Naive B cell (primary cell): ENCODE data around the gene FAM209A. TPM values are rescaled to one million over a fixed set of nuclear protein-coding genes. Genes with fewer than 3 reads are reported as not detected.
"Not testable (repeated sequence)": the region's sequence is repeated elsewhere in the genome, so short reads cannot be mapped to it uniquely, and the experiment has no call there.

Experiments
- ATAC-seq, 2 donors: fragments of 150-1000 bp; cut with Tn5 transposase; 2 replicates each; pipeline ENCODE4 v1.10.0; 2021; ENCODE audit warnings: low read depth in 2 of 2, mild to moderate bottlenecking in 2 of 2, moderate library complexity in 2 of 2
- DNase-seq: peaks from one replicate; pipeline ENCODE4 v3.0.0; 2022
- H3K27ac Mint-ChIP-seq, 6 donors: one replicate each; pipeline ENCODE4 v1.8.0; 2020 to 2022; ENCODE audit warnings: mild to moderate bottlenecking in 6 of 6, mixed read lengths in 6 of 6, moderate library complexity in 5 of 6, inconsistent platforms in 2 of 6
- H3K27me3 Mint-ChIP-seq, 3 donors: one replicate each; pipeline ENCODE4 v1.8.0; 2021 to 2022; ENCODE audit warnings: mixed read lengths in 3 of 3, mild to moderate bottlenecking in 1 of 3
- H3K36me3 Mint-ChIP-seq, 2 donors: one replicate each; pipeline ENCODE4 v1.8.0; 2020 to 2022; ENCODE audit warnings: mixed read lengths in 2 of 2, inconsistent platforms in 1 of 2, mild to moderate bottlenecking in 1 of 2
- H3K4me1 Mint-ChIP-seq, 3 donors: one replicate each; pipeline ENCODE4 v1.8.0; 2020 to 2022; ENCODE audit warnings: mixed read lengths in 3 of 3, inconsistent platforms in 1 of 3, mild to moderate bottlenecking in 1 of 3, moderate library complexity in 1 of 3
- H3K4me3 Mint-ChIP-seq, 8 donors: one replicate each; pipeline ENCODE4 v1.8.0; 2020 to 2022; ENCODE audit warnings: mild to moderate bottlenecking in 8 of 8, mixed read lengths in 8 of 8, moderate library complexity in 8 of 8, inconsistent platforms in 2 of 8
- H3K9me3 Mint-ChIP-seq, 7 donors: one replicate each; pipeline ENCODE4 v1.8.0; 2020 to 2022; ENCODE audit warnings: mixed read lengths in 7 of 7, mild to moderate bottlenecking in 5 of 7, inconsistent platforms in 2 of 7, moderate library complexity in 1 of 7
- polyA plus RNA-seq, 6 donors: library from polyadenylated mRNA; unstranded; fragments of 300-500 nt; fragmentation: Illumina TruSeq; gene quantifications; one replicate each; pipeline ENCODE4 v1.2.3, GENCODE V29; 2021; ENCODE audit warnings: low read depth in 6 of 6

Gene FAM209A
- polyA plus RNA-seq, 6 donors from 2014 or later = 0.38 to 1.1 (median 0.73) TPM; not detected in 2

DNA sequence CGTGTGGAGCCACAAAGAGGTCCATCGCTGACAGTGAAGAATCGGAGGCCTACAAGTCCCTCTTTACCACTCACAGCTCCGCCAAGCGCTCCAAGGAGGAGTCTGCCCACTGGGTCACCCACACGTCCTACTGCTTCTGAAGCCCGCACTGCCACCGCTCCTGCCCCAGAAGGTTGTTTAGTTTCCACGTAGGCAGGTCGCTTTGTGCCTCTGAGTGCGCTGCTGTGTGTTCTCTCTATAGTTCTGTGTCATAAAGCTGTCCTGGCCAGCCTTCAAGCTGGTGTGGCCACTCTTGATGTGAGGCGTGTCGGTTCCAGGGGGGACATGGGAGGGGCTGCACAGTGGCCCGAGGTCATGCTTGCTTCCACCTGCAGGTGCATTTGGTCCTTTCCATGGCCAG is 6.4 kb upstream of the FAM209A start:
- no peaks in the 10 kb centered on the region for H3K4me1 Mint-ChIP-seq
- no peak overlapping the region for H3K4me3 Mint-ChIP-seq
- no peaks in the 10 kb centered on the region for H3K27me3 Mint-ChIP-seq
- ATAC-seq (no peak), DNase-seq (no peak)
- peak overlapping the region in 1 of 6 donors; percentile 84 for H3K27ac Mint-ChIP-seq
- peaks cover 46 to 59% of the 10 kb centered on the region in 2 donors for H3K36me3 Mint-ChIP-seq
- H3K9me3 Mint-ChIP-seq = peaks cover 2 to 39% (median 34%) of the 10 kb centered on the region in 7 donors

- DNase-seq (no peak), ATAC-seq (no peak)
- peaks cover 47 to 63% of the 10 kb centered on the region in 2 donors for H3K36me3 Mint-ChIP-seq
- no peaks in the 10 kb centered on the region for H3K27me3 Mint-ChIP-seq
- peaks cover 5 to 44% (median 37%) of the 10 kb centered on the region in 7 donors for H3K9me3 Mint-ChIP-seq
- peak overlapping the region in 1 of 6 donors; percentile 12 for H3K27ac Mint-ChIP-seq
- H3K4me1 Mint-ChIP-seq = no peaks in the 10 kb centered on the region
- H3K4me3 Mint-ChIP-seq = no peak overlapping the region
Measured at GRCh38 chr20:56518721-56519398, 5.7 kb upstream of the FAM209A start.

GRCh38 chr20:56519551-56519950 is 5.0 kb upstream of the FAM209A start:
- Mint-ChIP-seq H3K9me3 (peaks cover 5 to 44% (median 37%) of the 10 kb centered on the region in 7 donors), H3K36me3 (peaks cover 47 to 63% of the 10 kb centered on the region in 2 donors)
- no peak for ATAC-seq

DNA sequence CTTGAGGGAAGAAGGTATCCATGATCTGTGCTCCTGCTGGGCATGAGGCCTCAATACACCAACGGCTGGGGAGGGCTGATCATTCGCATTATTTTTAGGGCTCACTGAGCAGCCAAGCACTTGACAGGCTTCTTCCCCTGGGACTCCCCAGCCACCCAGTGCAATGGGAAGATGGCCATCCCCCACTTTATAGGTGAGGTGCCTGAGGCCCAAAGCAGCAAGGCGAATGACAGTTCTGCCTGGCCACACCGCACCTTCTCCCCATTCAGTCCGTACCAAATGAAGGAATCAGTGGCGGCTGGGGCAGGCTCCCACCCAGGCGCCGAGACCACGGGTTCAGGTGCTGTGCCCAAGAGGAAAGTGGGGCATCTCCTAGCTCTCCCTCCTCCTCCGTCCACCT is 4.4 kb upstream of the FAM209A start:
- Mint-ChIP-seq H3K4me3 (no peak overlapping the region), H3K36me3 (peaks cover 47 to 61% of the 10 kb centered on the region in 2 donors)

More at GRCh38 chr20:56519551-56519950, 5.0 kb upstream of the FAM209A start:
- Mint-ChIP-seq H3K27ac (no peak overlapping the region), H3K27me3 (no peaks in the 10 kb centered on the region), H3K4me3 (no peak overlapping the region), H3K4me1 (no peaks in the 10 kb centered on the region)
- no peak for DNase-seq

DNA sequence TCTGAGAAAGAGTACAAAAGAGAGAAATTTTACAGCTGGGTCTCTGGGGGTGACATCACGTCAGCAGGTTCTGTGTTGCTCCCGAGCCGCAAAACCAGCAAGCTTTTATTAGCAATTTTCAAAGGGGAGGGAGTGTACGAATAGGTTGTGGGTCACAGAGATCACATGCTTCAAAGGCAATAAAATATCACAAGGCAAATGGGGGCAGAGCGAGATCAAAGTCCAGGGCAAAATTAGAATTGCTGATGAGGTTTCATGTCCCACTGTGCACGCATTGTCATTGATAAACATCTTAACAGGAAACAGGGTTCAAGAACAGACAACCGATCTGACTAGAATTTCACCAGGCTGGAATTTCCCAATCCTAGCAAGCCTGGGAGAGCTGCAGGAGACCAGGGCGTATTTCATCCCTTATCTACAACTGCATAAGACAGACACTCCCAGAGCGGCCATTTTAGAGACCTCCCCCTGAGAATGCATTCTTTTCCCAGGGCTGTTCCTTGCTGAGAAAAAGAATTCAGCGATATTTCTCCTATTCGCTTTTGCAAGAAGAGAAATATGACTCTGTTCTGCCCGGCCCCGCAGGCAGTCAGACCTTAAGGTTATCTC is 3.7 kb upstream of the FAM209A start:
- H3K27me3 Mint-ChIP-seq, ATAC-seq, DNase-seq, H3K4me1 Mint-ChIP-seq, H3K27ac Mint-ChIP-seq, H3K4me3 Mint-ChIP-seq: not testable (repeated sequence)
- Mint-ChIP-seq H3K9me3 (peaks cover 5 to 44% (median 37%) of the 10 kb centered on the region in 7 donors), H3K36me3 (peaks cover 47 to 54% of the 10 kb centered on the region in 2 donors)

More for the DNA sequence above, 4.4 kb upstream of the FAM209A start:
- H3K27ac Mint-ChIP-seq = no peak overlapping the region
- DNase-seq = no peak
- no peaks in the 10 kb centered on the region for H3K27me3 Mint-ChIP-seq
- peaks cover 5 to 44% (median 37%) of the 10 kb centered on the region in 7 donors for H3K9me3 Mint-ChIP-seq
- ATAC-seq = no peak
- H3K4me1 Mint-ChIP-seq = no peaks in the 10 kb centered on the region

- Mint-ChIP-seq H3K9me3 (peaks cover 5 to 44% (median 37%) of the 10 kb centered on the region in 7 donors), H3K36me3 (peaks cover 41 to 44% of the 10 kb centered on the region in 2 donors), H3K4me1 (no peaks in the 10 kb centered on the region), H3K27ac (no peak overlapping the region), H3K27me3 (no peaks in the 10 kb centered on the region), H3K4me3 (no peak overlapping the region)
- DNase-seq (no peak), ATAC-seq (no peak)
Measured at GRCh38 chr20:56522311-56522710, 2.2 kb upstream of the FAM209A start.

DNA sequence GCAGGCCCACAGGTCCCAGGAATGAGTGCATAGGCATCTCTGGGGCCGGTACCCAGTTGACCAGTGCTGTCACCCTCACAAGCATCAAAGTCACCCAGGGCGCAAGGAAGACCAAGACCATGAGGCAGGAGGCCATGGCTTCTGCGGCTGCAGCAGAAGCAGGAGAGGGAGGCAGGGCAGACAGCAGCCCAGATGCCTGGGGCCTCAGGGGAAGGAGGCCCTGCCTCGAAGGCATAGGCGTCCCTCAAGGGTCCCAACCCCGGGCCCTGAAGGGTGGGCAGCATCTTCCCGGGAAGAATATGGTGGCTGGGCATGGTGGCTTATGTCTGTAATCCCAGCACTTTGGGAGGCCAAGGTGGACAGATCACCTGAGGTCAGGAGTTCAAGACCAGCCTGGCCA is 3.0 kb downstream of the FAM209A start:
- H3K27ac Mint-ChIP-seq = no peak overlapping the region
- ATAC-seq = no peak
- H3K9me3 Mint-ChIP-seq = peaks cover 3 to 10% (median 6%) of the 10 kb centered on the region in 7 donors
- DNase-seq = no peak
- H3K4me1 Mint-ChIP-seq = no peaks in the 10 kb centered on the region
- H3K27me3 Mint-ChIP-seq = no peaks in the 10 kb centered on the region
- peaks cover 8 to 10% of the 10 kb centered on the region in 2 donors for H3K36me3 Mint-ChIP-seq
- H3K4me3 Mint-ChIP-seq = peak overlapping the region in 1 of 8 donors; percentile 51

DNA sequence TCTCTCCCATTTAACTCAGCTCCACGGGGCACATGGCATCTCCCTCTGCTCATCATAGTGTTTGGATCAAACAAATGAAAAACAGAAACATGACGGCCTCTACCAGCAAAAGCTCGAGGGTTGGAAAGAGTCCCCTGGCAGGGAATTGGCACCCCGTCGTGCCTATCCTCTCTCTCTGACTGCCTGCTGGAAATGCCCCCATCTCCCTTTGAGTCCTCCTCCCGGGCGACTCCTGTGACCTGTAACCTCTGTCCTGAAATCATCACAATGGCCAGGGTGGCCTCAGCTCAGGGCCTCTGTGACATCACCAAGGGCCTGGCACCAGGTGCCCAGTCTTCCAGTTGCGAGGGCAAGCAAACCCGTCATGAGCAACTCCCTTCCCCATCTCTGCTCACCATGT is 8.4 kb downstream of the FAM209A start, which contains the start of gene FAM209B:
Gene FAM209B (plus strand): TSS at position 301 of the 400 bp plus-strand sequence. CDS start 96 bp downstream, at position 397.
- not testable (repeated sequence) for H3K4me1 Mint-ChIP-seq, H3K9me3 Mint-ChIP-seq, H3K27me3 Mint-ChIP-seq, ATAC-seq, DNase-seq, H3K4me3 Mint-ChIP-seq, H3K36me3 Mint-ChIP-seq
- H3K27ac Mint-ChIP-seq = peak within 1 kb of the TSS in 1 of 6 donors; percentile 64

GRCh38 chr20:56537997-56538396 is 13.5 kb downstream of the FAM209A start:
- no peak for DNase-seq
- no peak for ATAC-seq
- Mint-ChIP-seq H3K36me3 (no peaks in the 10 kb centered on the region), H3K27ac (peak overlapping the region in 1 of 6 donors; percentile 27), H3K4me3 (no peak overlapping the region), H3K4me1 (no peaks in the 10 kb centered on the region), H3K27me3 (no peaks in the 10 kb centered on the region), H3K9me3 (no peaks in the 10 kb centered on the region)

DNA sequence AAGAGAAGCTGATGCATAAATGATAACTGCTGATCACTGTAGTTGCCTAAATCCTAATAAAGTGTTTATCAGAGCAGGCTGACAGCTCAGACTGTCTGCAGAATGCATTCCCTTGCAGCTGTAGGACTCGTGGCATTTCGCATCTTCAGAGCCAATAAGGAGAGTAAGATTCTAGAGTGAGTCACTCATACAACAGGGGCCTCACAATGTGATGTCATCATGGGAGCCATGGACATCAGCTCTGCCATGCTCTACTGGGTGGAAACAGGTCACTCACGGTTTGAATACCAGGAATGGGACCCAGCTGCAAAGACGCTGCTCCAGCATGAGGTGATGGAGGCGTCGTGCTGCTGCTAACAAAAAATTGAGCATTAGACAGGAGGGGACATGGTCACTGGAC is 15.9 kb downstream of the FAM209A start:
- H3K9me3 Mint-ChIP-seq = no peaks in the 10 kb centered on the region
- no peak for ATAC-seq
- H3K4me3 Mint-ChIP-seq = no peak overlapping the region
- no peaks in the 10 kb centered on the region for H3K36me3 Mint-ChIP-seq
- no peaks in the 10 kb centered on the region for H3K4me1 Mint-ChIP-seq
- DNase-seq = no peak
- H3K27me3 Mint-ChIP-seq = no peaks in the 10 kb centered on the region
- no peak overlapping the region for H3K27ac Mint-ChIP-seq

DNA sequence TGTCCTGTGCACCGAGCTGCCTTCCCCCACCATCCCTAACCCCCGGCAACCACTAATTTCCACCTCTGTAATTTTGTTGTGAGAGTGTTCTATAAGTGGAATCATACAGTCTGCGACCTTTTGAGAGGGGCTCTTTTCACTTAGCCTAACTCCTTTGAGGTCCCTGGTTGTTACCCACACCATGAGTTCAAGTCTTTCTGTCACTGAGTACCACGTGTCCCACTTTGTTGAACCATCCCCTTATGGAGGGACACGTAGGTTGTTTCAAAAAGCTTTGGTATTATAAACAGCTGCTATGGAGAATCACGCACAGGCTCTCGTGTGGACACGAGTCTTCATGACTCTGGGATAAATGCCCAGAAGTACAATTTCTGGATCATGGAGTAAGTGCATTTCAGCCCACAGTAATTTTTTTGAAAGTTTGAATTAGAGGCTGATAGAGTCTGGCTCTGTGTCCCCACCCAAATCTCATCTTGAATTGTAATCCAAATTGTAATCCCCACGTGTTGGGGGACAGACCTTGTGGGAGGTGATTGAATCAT is 18.0 kb downstream of the FAM209A start:
- H3K27ac Mint-ChIP-seq = no peak overlapping the region
- no peaks in the 10 kb centered on the region for H3K27me3 Mint-ChIP-seq
- H3K4me1 Mint-ChIP-seq = no peaks in the 10 kb centered on the region
- no peak overlapping the region for H3K4me3 Mint-ChIP-seq
- no peaks in the 10 kb centered on the region for H3K9me3 Mint-ChIP-seq
- H3K36me3 Mint-ChIP-seq = no peaks in the 10 kb centered on the region
- no peak for DNase-seq
- no peak for ATAC-seq

GRCh38 chr20:56551571-56551970 is 27.0 kb downstream of the FAM209A start:
- ATAC-seq = no peak
- peaks cover 0 to 1% (median 0%) of the 10 kb centered on the region in 7 donors for H3K9me3 Mint-ChIP-seq
- no peak overlapping the region for H3K27ac Mint-ChIP-seq
- DNase-seq = no peak
- no peaks in the 10 kb centered on the region for H3K36me3 Mint-ChIP-seq
- peaks cover 6 to 8% (median 8%) of the 10 kb centered on the region in 3 donors for H3K4me1 Mint-ChIP-seq
- peaks cover 0 to 5% (median 0%) of the 10 kb centered on the region in 3 donors for H3K27me3 Mint-ChIP-seq
- H3K4me3 Mint-ChIP-seq = peak overlapping the region in 1 of 8 donors; percentile 39

- peaks cover 0 to 5% (median 0%) of the 10 kb centered on the region in 3 donors for H3K27me3 Mint-ChIP-seq
- H3K4me1 Mint-ChIP-seq = peaks cover 6 to 8% (median 8%) of the 10 kb centered on the region in 3 donors
- peaks cover 0 to 1% (median 0%) of the 10 kb centered on the region in 7 donors for H3K9me3 Mint-ChIP-seq
- no peaks in the 10 kb centered on the region for H3K36me3 Mint-ChIP-seq
- H3K4me3 Mint-ChIP-seq = no peak overlapping the region
- no peak for ATAC-seq
- DNase-seq = no peak
- H3K27ac Mint-ChIP-seq = peak overlapping the region in 1 of 6 donors; percentile 28
Measured at GRCh38 chr20:56552911-56553629, 28.5 kb downstream of the FAM209A start.
